G401 (cell line): ENCODE results near the gene STK11IP. TPM values are rescaled to one million over a fixed set of nuclear protein-coding genes. Genes with fewer than 3 reads are reported as not detected.
A peak's percentile ranks its signal among the peaks of the same experiment; 100 is the strongest.

ENCODE experiments used
- DNase-seq: peaks from one replicate; pipeline ENCODE4 v3.0.0-alpha.2; 2015; ENCODE audit warnings: low spot score
- in situ Hi-C: cut with HindIII; loops from 2 replicates; pipeline ENCODE4 v1.10.0; 2016; ENCODE audit warnings: low sequenced_read_pairs, mixed read lengths
- total RNA-seq: library from RNA; depleted of rRNA; stranded (reverse); fragments of >200 nt; shearing (Covaris generic); gene quantifications from 2 replicates; pipeline ENCODE4 v1.2.3, GENCODE V29; 2014

Gene STK11IP
- total RNA-seq, 1 experiment from 2014 or later: 22.8 TPM

GRCh38 chr2:219562049-219563020, 35.3 kb upstream of the STK11IP start:
- no peak for DNase-seq
- in situ Hi-C loops: no loop called here

DNA sequence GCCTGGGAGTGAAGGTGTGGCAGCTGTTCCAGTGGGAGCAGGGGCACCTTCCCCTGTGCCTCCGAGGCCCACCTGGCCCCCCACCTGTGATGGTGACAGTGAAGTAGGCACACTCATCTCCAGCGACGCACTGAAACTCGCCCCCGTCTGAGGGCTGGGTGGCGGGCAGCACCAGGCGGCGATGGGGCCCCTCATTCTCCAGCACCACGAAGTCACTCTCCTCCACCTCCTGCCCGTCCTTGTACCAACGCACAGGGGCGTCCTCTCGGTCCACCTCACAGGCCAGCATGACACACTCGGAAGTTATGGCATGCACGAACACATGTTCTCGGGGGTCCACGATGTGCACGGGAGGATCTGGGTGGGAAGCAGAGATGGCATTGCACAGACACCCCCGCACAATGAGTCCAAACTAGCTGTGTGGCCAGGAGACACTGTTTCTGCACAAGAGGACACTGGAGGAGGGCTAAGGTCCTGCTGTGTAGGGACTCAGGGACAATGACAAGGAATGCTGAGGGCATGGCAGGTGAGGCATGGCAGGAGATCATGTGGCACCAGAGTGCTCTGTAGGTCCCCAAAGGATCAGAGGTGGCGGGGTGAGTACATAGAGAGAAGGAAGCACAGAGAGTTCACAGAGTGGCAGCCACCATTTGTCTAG, 34.3 kb upstream of the STK11IP start:
- in situ Hi-C loops: no loop called here
- DNase-seq: no peak

DNA sequence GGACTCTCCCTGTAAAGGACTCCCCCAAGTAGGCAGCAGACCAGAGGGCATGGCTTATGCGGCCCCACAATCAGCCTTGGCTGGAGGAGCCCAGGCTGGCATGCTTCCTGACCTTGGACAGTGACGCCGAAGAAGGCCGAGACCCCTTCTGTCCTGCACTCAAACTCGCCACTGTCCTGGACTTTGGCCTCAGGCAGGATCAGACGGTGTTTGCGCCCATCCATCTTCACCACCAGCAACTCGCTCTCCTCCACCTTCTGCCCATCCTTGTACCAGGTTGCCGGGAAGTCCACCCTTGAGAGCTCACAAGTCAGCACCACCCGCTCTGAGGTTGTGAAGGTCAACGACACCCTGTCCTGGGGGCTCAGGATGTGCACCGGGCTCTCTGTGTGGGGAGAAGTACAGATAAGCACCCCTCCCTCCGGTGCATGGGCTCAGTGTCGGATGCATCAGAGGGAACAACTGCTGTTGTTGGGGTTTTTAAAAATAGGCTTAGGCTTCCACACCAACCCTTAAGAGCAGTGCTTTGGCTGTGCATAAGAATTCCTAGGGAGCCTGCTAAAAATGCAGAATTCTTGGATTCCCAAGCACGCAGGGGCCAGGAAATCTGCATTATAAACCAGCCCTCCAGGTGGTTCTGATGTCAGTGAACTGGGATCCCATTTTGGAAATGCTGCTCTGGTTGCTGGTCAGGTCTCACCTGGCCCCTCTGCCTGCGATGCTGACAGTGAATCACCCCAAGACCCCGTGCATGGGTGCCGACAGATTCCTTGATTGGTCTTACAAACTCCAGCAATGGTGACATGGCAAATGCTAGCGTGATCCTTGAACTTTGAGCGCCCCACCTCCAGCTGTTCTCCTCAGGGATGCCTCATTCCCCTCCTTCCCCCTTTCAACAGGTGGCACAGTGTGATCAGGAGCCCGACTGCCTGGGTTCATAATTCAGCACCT, 32.3 kb upstream of the STK11IP start:
- in situ Hi-C loops: no loop called here
- no peak for DNase-seq

GRCh38 chr2:219566640-219567039, 31.0 kb upstream of the STK11IP start:
- in situ Hi-C loops: no loop called here

GRCh38 chr2:219567131-219567530, 30.5 kb upstream of the STK11IP start:
- DNase-seq: no peak
- in situ Hi-C loops: no loop called here

More at GRCh38 chr2:219566640-219567039, 31.0 kb upstream of the STK11IP start:
- no peak for DNase-seq

DNA sequence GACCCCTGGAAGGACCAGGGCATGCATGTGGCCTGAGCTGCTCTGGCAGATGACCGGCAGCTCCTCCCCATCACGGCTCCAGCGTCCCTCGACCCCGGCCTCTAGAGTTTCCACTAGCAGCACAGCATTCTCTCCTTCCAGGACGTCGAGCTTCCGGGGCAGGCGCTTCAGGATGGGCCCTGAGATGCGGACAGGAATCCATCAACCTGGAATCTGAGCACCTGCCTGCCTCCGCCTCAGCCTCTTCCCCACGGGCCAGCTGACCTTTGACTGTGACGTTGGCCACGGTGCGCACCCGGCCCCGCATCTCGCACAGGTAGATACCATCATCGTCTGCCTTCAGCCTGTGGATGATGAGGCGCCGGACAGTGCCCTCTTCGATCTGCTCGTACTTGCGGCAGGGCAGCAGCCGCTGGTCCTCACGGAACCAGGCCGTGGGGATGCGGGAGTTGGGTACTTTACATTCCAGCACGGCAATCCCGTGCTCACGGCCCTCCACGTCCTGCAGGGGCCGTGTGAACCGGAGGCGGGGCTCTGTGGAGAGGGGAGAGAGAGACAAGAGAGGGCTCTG, 29.8 kb upstream of the STK11IP start:
- DNase-seq: no peak
- in situ Hi-C loops: no loop called here

- in situ Hi-C loops: no loop called here
- DNase-seq: no peak
These were observed 28.6 kb upstream of the STK11IP start for GRCh38 chr2:219569041-219569440.

DNA sequence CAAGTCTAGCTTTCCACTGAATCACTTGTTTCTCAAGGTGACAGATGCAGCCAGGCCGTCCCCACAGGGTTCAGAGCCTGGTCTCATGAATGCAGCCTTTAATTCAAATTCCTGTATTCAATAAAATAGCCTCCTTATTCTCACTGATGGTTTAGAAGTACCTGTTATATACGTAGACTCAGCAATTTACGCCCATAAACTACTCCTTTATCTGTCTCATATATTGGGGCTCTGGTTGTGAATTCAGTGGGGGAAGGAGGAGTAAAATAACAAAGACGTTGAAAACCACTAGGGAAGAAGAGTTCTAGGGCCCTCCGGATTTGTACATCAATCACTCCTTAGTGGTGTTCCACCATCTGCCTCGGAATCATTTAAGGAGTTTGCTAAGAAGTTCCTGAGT, 28.0 kb upstream of the STK11IP start:
- in situ Hi-C loops: no loop called here
- DNase-seq: no peak

DNA sequence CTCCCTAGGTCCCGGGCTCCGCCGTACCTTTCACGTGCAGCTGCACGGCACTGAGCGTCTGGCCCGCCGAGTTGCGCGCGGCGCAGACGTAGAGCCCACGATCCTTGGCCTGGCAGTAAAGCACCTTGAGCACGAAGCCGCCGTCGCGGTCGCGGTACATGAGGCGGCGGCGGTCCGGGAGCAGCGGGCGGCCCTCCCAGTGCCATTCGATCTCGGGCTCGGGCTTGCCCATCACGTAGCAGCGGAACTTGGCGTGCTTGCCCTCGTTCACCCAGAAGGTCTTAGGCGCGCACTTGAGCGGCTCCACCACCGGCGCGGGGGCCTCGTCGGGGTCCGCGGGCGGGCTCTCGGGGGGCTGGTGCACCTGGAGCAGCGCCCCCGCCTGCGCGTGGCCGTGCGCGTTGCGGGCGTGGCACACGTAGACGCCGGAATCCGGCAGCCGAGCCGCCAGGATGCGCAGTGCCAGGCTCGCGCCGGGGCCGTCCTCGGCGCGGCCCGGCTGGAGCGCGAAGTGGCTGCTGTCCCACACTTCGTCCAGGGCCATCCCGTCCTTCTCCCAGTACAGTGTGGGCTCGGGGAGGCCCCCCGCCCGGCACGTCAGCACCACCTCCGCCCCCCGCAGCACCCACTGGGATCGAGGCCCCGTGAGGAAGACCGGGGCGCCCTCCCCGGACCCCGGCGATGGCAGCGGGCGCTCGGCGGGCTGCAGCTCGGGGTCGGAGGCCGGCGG, 27.3 kb upstream of the STK11IP start:
- in situ Hi-C loops: no loop called here
- DNase-seq: peak; percentile 46

DNA sequence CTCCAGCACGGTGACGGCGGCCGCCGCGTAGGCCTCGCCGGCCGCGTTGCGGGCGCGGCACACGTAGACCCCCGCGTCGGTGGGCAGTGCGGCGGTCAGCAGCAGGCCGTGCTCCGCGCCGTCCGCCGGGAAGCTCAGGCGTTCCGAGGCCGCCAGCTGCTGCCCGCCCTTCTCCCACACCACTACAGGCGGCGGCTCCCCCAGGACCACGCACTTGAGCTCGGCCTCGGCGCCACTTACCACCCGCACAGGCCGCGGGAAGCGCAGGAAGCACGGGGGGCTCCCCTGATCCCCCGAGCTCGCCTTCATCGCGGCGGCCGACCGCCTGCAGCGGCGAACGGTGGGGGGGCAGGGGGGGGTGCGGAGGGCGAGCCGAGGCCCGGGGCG, 26.7 kb upstream of the STK11IP start:
- in situ Hi-C loops: no loop called here
- DNase-seq: peak; percentile 17

DNA sequence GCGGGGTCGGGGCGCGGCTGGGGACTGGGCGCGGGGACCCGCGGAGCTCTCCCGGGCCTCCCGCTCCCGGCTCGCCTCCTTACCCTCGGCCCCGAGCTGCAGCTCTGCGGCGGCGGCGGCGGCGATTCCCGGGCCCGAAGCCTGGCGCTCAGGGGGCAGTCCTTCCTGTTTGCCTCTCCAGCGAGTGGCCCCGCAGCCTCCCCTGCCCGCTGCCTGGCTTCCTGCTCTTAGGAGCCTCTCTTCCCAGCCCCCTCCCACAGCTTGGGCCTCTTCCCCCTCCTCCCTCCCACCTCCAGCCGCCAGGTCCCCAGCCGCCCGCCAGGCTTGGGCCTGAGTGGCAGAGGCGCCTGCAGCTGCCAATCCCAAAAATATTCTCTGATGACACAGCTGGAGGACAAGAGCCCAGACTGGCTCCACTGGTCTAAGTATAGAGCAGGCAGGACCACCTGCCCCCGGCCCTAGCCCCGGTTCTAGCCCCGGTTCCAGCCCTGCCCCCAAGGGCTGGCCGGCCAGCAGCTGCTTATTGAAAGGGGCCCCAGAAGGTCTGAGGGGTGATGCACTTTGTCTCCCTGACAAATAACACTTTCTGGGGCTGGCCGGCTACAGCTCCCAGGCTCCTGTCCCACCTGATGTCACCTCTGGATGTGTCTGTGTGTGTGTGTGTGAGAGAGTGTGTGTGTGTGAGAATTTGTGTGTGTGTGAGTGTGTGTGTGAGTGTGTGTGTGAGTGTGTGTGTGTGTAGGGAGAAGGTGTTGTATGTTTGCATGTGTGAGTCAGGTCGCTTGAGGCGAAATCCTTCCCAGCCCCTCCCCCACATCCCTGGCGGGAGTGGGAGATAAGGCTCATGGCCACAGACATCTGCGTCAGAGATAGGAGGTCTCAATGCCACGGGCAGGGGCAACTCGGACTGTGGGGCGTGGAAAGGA, 26.1 kb upstream of the STK11IP start, which contains the start of gene OBSL1:
Gene OBSL1 (minus strand): TSS at position 229 of the 926 bp plus-strand sequence. CDS start 307 bp downstream, outside the sequence.
- DNase-seq: peak; percentile 69
- in situ Hi-C loops: no loop called here

- DNase-seq: no peak
- in situ Hi-C loops: no loop called here
These were observed 25.2 kb upstream of the STK11IP start, which contains the start of gene INHA for GRCh38 chr2:219572237-219573001. INHA (plus strand) TSS chr2:219572310; CDS start chr2:219572375, 65 bp downstream.

- DNase-seq: no peak
- in situ Hi-C loops: no loop called here
These were observed 24.5 kb upstream of the STK11IP start for GRCh38 chr2:219573166-219573565.

GRCh38 chr2:219574484-219575311, 23.0 kb upstream of the STK11IP start:
- in situ Hi-C loops: no loop called here
- no peak for DNase-seq

- no peak for DNase-seq
- in situ Hi-C loops: no loop called here
These were observed 21.8 kb upstream of the STK11IP start for GRCh38 chr2:219575566-219576504.
